Ectodermal cell (in vitro differentiated cells): ENCODE data around the gene KRT81.
"Not testable (repeated sequence)": the region's sequence is repeated elsewhere in the genome, so short reads cannot be mapped to it uniquely, and the experiment has no call there.

Experiments
- H3K27ac ChIP-seq: 2 replicates; pipeline ENCODE4 v1.7.0; 2013; ENCODE audit warnings: mild to moderate bottlenecking, low read depth, low read length; ENCODE audit not compliant: insufficient read depth, poor library complexity, severe bottlenecking
- H3K27me3 ChIP-seq: 2 replicates; pipeline ENCODE4 v1.7.0; 2013; ENCODE audit warnings: mild to moderate bottlenecking, low read length; ENCODE audit not compliant: insufficient read depth, control insufficient read depth, poor library complexity, severe bottlenecking
- H3K36me3 ChIP-seq: one replicate; pipeline ENCODE4 v1.7.0; 2013; ENCODE audit warnings: low read length; ENCODE audit not compliant: control insufficient read depth, insufficient read depth
- H3K4me1 ChIP-seq: one replicate; pipeline ENCODE4 v1.7.0; 2013; ENCODE audit warnings: low read length; ENCODE audit not compliant: control insufficient read depth, insufficient read depth
- H3K4me3 ChIP-seq: 2 replicates; pipeline ENCODE4 v1.7.0; 2013; ENCODE audit warnings: low read depth, low read length, control low read depth; ENCODE audit not compliant: insufficient read depth
- H3K9me3 ChIP-seq: 2 replicates; pipeline ENCODE4 v1.7.0; 2013; ENCODE audit warnings: mild to moderate bottlenecking, low read length, moderate library complexity; ENCODE audit not compliant: control insufficient read depth
- WGBS, 2 experiments: methylation state at CpG; one replicate each; pipeline ENCODE4 v1.1.7; 2013; ENCODE audit warnings: missing lambda C conversion rate in 2 of 2; 5-methylcytosine and 5-hydroxymethylcytosine counted together

KRT81 gene

GRCh38 chr12:52262286-52262685 lies 29.0 kb downstream of the KRT81 start:
- H3K27ac ChIP-seq = no peak overlapping the region
- no peaks in the 10 kb centered on the region for H3K36me3 ChIP-seq
- no peaks in the 10 kb centered on the region for H3K9me3 ChIP-seq
- H3K4me1 ChIP-seq = peaks cover 12% of the 10 kb centered on the region
- WGBS, 2 experiments = 90 to 94% methylated on average over 2 of the region's 3 CpGs
- H3K4me3 ChIP-seq = no peak overlapping the region
- peaks cover 27% of the 10 kb centered on the region for H3K27me3 ChIP-seq

DNA sequence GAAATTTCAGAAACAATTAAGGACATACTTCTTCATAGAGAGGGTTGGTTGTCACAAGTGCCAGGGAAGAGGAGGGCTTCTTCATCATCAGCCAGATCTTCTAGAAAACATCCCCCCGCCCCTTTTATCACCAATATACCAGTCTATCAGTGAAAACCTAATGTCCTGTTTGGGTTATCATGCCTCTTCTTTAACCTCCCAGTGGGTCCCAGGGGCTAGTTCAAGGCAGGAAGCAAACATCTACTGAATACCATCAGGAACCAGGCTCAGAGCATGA lies 30.2 kb downstream of the KRT81 start:
- H3K4me1 ChIP-seq = peaks cover 12% of the 10 kb centered on the region
- H3K27ac ChIP-seq = no peak overlapping the region
- no peaks in the 10 kb centered on the region for H3K36me3 ChIP-seq
- no peaks in the 10 kb centered on the region for H3K9me3 ChIP-seq
- peaks cover 38% of the 10 kb centered on the region for H3K27me3 ChIP-seq
- H3K4me3 ChIP-seq = no peak overlapping the region
- 93 to 95% methylated on average over 1 of the region's 1 CpG for WGBS, 2 experiments

GRCh38 chr12:52260361-52261207 lies 30.8 kb downstream of the KRT81 start:
- no peak overlapping the region for H3K27ac ChIP-seq
- 71 to 75% methylated on average over 8 to 9 of the region's 9 CpGs for WGBS, 2 experiments
- peaks cover 12% of the 10 kb centered on the region for H3K4me1 ChIP-seq
- H3K36me3 ChIP-seq = no peaks in the 10 kb centered on the region
- H3K27me3 ChIP-seq = peaks cover 44% of the 10 kb centered on the region
- no peaks in the 10 kb centered on the region for H3K9me3 ChIP-seq
- H3K4me3 ChIP-seq = no peak overlapping the region

DNA sequence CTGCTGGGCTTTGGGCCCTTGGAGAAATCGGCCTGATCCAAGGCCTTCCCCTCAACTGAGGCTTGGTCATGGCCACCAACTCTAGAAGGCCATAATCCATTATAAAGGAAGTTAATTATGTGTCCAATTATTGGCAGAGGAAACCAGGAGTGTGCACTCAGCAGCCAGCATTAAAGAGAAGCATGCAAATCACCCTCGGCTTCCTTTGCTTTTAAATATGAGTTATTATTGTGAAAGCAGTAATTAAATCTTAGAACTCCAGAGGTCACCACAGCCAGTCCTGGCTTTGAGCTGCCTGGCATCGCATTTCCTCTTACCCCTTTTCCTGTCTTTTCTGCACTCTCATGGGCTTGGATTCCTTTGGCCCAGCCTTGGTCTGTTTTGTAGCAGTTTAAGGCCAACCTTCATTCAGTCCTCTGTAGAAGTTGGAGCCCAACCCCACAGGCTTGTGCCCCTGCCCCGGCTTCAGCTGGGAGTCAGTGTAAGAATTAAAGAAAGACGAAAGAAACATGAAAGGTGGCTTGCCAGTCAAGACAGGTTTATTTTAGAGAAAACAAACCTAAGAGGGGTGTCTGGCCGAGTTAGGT lies 31.6 kb downstream of the KRT81 start:
- Histone ChIP-seq H3K36me3 (no peaks in the 10 kb centered on the region), H3K27ac (no peak overlapping the region), H3K27me3 (peaks cover 50% of the 10 kb centered on the region), H3K4me1 (peaks cover 12% of the 10 kb centered on the region), H3K4me3 (no peak overlapping the region), H3K9me3 (no peaks in the 10 kb centered on the region)
- WGBS, 2 experiments = 87 to 90% methylated on average over 6 of the region's 6 CpGs

DNA sequence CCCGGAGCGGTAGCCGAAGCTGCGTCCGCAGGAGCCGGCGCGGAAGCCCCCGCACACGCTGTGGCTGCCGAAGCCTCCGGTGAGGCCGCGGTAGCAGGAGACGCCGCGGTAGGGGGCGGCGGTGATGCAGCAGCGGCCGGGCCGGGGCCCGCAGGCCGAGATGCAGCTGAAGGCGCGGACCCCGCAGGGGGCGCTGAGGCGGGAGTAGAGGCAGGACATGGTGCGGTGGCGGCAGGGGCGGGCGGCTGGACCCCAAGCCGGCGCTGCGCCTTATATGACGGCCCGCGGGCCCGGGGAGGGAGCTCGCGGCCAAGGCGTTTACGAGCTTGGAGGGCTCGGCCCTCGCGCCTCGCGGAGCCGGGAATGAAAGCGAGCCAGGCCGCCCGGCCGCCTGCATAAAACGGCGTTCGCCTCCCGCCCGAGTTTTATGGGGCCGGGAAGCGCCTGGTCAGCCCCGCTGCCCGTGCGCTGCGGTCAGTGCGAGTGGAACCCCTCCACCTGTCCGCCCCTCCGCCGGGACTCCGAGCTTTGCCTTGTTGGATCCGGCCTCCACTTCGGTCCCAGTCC lies 32.9 kb downstream of the KRT81 start:
- H3K27me3 ChIP-seq = peaks cover 50% of the 10 kb centered on the region

GRCh38 chr12:52257922-52258321 lies 33.4 kb downstream of the KRT81 start:
- WGBS, 2 experiments = 55% methylated on average over 13 of the region's 13 CpGs
- not testable (repeated sequence) for H3K27ac ChIP-seq, H3K9me3 ChIP-seq, H3K4me3 ChIP-seq, H3K36me3 ChIP-seq
- peaks cover 50% of the 10 kb centered on the region for H3K27me3 ChIP-seq
- peaks cover 12% of the 10 kb centered on the region for H3K4me1 ChIP-seq

More for the DNA sequence above, 32.9 kb downstream of the KRT81 start:
- no peak overlapping the region for H3K27ac ChIP-seq
- no peaks in the 10 kb centered on the region for H3K36me3 ChIP-seq
- WGBS, 2 experiments = 11 to 12% methylated on average over 72 of the region's 72 CpGs
- H3K4me3 ChIP-seq = no peak overlapping the region
- no peaks in the 10 kb centered on the region for H3K9me3 ChIP-seq
- peaks cover 12% of the 10 kb centered on the region for H3K4me1 ChIP-seq

DNA sequence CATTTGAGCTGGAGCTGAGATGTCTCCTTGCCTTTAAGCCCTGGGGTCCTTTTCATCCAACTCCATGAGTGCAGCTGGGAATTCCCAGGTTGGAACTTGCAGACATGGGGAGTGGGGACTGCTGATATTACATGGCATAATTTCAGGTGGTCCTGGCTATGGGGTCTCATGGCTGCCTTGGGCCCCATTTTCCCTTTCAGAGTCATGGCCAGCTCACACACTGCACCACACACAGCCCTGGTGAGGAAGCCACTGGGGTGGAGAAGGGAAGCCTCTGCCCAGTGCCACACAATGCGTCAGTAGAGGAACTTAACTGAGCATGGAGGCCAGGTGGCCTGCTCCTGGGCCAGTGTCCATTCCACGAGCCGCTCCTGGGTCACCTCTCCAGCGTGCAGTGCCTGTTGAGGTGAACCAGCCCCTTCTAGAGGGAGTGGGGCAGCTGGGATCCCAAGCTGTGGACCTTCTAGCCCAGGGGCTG lies 34.2 kb downstream of the KRT81 start:
- H3K36me3 ChIP-seq = no peaks in the 10 kb centered on the region
- H3K4me3 ChIP-seq = no peak overlapping the region
- no peak overlapping the region for H3K27ac ChIP-seq
- H3K27me3 ChIP-seq = peaks cover 50% of the 10 kb centered on the region
- H3K9me3 ChIP-seq = no peaks in the 10 kb centered on the region
- WGBS, 2 experiments = 93 to 94% methylated on average over 4 of the region's 4 CpGs
- peaks cover 12% of the 10 kb centered on the region for H3K4me1 ChIP-seq

DNA sequence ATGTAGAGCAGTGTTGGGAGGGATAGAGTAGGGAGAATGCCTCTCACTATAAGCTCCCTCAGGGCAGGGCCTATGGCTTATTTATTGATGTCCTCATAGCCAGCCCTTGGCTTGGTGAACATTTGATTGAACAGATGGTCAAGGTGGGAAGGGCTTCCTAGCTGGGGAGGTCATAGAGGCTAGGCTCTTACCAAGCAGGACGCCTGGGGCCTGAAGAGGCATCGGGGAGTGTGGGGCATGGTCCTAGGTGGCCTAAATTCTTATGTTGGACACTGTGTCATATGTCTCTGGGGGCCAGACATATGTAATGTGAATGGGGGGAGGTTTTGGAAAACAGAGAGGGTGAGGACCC lies 34.8 kb downstream of the KRT81 start:
- Histone ChIP-seq H3K36me3 (no peaks in the 10 kb centered on the region), H3K9me3 (no peaks in the 10 kb centered on the region), H3K27ac (no peak overlapping the region), H3K4me3 (no peak overlapping the region), H3K4me1 (peaks cover 12% of the 10 kb centered on the region), H3K27me3 (peaks cover 52% of the 10 kb centered on the region)
- WGBS, 2 experiments = 92 to 97% methylated on average over 2 of the region's 2 CpGs

- 83 to 84% methylated on average over 9 of the region's 9 CpGs for WGBS, 2 experiments
- H3K4me3 ChIP-seq = no peak overlapping the region
- H3K9me3 ChIP-seq = no peaks in the 10 kb centered on the region
- H3K27me3 ChIP-seq = peaks cover 57% of the 10 kb centered on the region
- H3K27ac ChIP-seq = no peak overlapping the region
- H3K4me1 ChIP-seq = peaks cover 7% of the 10 kb centered on the region
- no peaks in the 10 kb centered on the region for H3K36me3 ChIP-seq
These were observed 35.3 kb downstream of the KRT81 start for GRCh38 chr12:52255926-52256583.
